MV-4-11 (cell line): Measurements from ENCODE around the gene EOLA1.
"Not testable (repeated sequence)": the region's sequence is repeated elsewhere in the genome, so short reads cannot be mapped to it uniquely, and the experiment has no call there.

Experiments
- DNase-seq: peaks from one replicate; lab custom pipeline; 2025; lab: John Stamatoyannopoulos, UW

EOLA1 gene

GRCh38 chrX:149513825-149514428 is 26.9 kb upstream of the EOLA1 start:
- DNase-seq: no peak

- DNase-seq: peak; percentile 31
These were observed 24.7 kb upstream of the EOLA1 start for GRCh38 chrX:149515954-149516602.

GRCh38 chrX:149516604-149517003 is 24.2 kb upstream of the EOLA1 start:
- no peak for DNase-seq

GRCh38 chrX:149517308-149517707 is 23.5 kb upstream of the EOLA1 start:
- no peak for DNase-seq

- no peak for DNase-seq
These were observed 22.6 kb upstream of the EOLA1 start for GRCh38 chrX:149518236-149518635.

GRCh38 chrX:149520636-149521277 is 20.1 kb upstream of the EOLA1 start:
- DNase-seq: not testable (repeated sequence)

- no peak for DNase-seq
These were observed 19.4 kb upstream of the EOLA1 start for GRCh38 chrX:149521438-149521837.

- no peak for DNase-seq
These were observed 17.9 kb upstream of the EOLA1 start for GRCh38 chrX:149522916-149523315.

- DNase-seq: peak; percentile 89
These were observed 15.4 kb upstream of the EOLA1 start for GRCh38 chrX:149525389-149525788.

GRCh38 chrX:149525903-149526302 is 14.9 kb upstream of the EOLA1 start:
- DNase-seq: peak; percentile 58

GRCh38 chrX:149526318-149527033 is 14.3 kb upstream of the EOLA1 start:
- not testable (repeated sequence) for DNase-seq

- peak; percentile 24 for DNase-seq
These were observed 13.1 kb upstream of the EOLA1 start for GRCh38 chrX:149527705-149528104.

GRCh38 chrX:149528381-149528780 is 12.4 kb upstream of the EOLA1 start:
- DNase-seq: no peak

GRCh38 chrX:149531599-149531998 is 9.2 kb upstream of the EOLA1 start:
- peak; percentile 67 for DNase-seq

GRCh38 chrX:149532868-149533267 is 7.9 kb upstream of the EOLA1 start:
- not testable (repeated sequence) for DNase-seq

GRCh38 chrX:149533999-149534398 is 6.8 kb upstream of the EOLA1 start:
- DNase-seq: not testable (repeated sequence)

GRCh38 chrX:149534926-149535602 is 5.7 kb upstream of the EOLA1 start:
- not testable (repeated sequence) for DNase-seq

GRCh38 chrX:149537474-149537873 is 3.3 kb upstream of the EOLA1 start:
- peak; percentile 1 for DNase-seq

- peak; percentile 93 for DNase-seq
These were observed 1.3 kb upstream of the EOLA1 start for GRCh38 chrX:149539283-149540130.

GRCh38 chrX:149540131-149540620 is 636 bp upstream of the EOLA1 start:
- DNase-seq: peak; percentile 73

- DNase-seq: no peak
These were observed 772 bp downstream of the EOLA1 start for GRCh38 chrX:149541521-149542047.
